NCI-H345 treated with DMSO at 0.1 percent for 48 hours (cell line): Measurements from ENCODE around the gene HBG1.
"Not testable (repeated sequence)": the region's sequence is repeated elsewhere in the genome, so short reads cannot be mapped to it uniquely, and the experiment has no call there.

ENCODE experiments used
- DNase-seq: peaks from one replicate; lab custom pipeline; 2025; ENCODE audit not compliant: unreplicated experiment; lab: John Stamatoyannopoulos, UW

Gene HBG1

DNA sequence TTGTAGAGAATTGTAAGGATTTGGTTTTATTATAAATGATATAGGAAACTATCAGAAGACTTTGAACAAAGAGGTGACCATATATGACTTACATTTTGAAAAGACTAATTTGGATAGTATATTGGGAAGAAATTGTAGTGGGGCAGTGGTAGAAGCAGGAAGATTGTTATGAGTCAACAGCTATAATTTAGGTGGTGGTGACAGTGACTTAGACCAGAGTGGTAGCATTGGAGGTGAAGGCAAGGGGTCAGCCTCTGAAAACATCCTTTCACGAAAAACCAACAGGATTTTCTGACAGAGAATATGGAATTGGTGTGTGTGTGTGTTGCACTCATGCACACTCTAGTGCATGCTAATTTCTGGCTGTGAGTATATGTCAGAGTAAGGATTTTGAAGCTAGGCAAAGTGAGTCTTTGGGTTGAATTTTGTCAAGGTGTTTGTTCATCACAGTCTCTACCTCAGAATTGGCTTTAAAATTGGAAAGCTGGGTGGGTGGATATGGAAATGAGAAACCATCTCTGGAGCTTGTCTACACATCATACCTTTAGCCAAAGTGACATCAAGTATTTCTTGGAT is 28.2 kb upstream of the HBG1 start:
- no peak for DNase-seq

DNA sequence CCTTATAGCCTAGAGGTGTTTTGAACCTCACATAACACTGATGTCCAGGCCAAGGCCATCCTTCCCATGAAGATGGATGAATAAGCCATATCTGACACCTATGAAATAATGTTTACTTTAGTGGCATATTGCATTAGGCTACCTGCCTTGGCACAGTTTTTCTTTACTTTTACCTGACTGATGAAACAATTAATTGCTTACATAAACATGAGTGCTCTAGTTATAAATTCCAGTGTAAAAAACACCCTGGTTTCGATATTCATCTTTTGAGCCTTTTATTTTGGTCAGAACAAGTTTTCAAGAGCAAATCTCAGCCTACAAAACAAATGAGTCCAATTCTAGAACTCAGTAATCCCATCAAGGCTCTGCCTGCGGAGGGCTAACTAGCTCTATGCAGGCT is 27.0 kb upstream of the HBG1 start:
- DNase-seq, result no peak

DNA sequence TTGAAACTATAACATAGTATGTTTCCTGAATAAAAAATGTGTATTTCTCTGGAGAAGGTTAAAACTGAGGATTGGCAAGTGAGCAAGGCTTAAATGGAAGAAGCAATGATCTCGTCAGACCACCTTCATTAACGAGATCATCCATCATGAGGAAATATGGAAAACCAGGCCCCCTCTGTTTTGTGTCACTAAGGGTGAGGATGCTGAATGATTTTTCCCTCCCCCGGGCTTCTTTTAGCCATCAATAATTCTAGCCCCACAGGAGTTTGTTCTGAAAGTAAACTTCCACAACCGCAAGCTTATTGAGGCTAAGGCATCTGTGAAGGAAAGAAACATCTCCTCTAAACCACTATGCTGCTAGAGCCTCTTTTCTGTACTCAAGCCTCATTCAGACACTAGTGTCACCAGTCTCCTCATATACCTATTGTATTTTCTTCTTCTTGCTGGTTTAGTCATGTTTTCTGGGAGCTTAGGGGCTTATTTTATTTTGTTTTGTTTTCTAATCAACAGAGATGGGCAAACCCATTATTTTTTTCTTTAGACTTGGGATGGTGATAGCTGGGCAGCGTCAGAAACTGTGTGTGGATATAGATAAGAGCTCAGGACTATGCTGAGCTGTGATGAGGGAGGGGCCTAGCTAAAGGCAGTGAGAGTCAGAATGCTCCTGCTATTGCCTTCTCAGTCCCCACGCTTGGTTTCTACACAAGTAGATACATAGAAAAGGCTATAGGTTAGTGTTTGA is 25.9 kb upstream of the HBG1 start:
- no peak for DNase-seq

DNA sequence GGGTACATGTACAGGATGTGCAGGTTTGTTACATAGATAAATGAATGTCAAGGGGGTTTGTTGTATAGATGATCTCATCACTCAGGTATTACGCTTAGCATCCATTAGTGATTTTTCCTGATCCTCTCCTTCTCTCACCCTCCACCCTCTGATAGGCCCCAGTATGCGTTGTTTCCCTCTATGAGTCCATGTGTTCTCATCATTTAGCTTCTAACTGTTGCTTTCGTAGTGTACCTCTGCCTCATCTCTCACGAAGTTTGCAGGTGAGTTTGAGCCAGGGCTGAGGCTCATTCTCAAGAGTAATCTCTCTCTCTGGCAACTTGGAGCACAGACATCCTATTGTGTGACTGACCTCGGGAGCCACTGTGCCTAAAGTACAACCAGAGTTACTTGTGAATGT is 24.7 kb upstream of the HBG1 start:
- no peak for DNase-seq

DNA sequence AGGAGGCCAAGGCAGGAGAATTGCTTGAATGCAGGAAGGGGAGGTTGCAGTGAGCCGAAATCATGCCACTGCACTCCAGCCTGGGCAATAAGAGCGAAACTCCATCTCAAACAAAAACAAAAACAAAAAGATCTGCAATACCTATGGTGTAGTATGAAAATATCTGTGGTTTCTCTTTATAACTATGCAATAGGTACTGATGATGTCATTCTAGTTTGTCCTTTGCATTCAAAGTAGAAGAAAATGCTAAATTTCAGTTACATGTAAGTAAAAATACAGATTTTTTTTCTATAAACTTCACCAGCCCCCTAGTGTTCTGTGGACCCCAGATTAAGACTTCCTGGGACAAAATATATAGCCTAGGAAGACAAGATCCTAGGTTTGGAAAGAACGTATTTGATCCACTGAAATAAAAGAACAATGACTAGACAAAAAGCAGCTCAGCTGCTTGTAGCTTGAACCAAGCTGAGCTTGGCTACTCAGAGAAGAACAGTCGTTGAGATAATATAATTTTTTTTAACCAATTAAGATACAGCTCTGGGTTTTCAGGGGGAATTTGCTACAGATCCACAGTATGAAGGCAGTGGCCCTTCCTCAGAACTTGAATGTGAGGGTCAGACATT is 22.8 kb upstream of the HBG1 start:
- DNase-seq, result no peak

DNA sequence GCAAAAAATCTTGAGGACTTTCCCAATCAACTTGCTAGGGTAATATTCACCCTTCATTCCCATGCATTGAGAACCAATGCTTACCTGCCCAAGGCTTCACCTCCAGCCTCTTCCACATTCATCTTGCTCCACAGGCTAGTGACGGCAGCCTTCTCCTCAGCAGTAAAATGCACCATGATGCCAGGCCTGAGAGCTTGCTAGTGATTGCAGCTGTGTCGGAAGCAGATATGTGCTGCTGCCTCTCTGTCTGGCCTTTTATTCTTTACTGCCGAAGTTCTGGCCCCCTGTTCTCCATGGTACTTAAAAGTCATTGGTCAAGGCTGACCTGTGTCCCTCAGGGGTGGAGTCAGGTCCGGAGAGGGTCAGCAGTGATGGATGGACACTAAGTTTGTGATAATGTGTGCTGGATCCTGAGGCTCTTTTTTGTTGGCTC is 20.1 kb upstream of the HBG1 start, which contains the start of gene HBE1:
Gene HBE1 (minus strand): TSS at position 231 of the 433 bp plus-strand sequence. CDS start 55 bp downstream, at position 176.
- no peak for DNase-seq

DNA sequence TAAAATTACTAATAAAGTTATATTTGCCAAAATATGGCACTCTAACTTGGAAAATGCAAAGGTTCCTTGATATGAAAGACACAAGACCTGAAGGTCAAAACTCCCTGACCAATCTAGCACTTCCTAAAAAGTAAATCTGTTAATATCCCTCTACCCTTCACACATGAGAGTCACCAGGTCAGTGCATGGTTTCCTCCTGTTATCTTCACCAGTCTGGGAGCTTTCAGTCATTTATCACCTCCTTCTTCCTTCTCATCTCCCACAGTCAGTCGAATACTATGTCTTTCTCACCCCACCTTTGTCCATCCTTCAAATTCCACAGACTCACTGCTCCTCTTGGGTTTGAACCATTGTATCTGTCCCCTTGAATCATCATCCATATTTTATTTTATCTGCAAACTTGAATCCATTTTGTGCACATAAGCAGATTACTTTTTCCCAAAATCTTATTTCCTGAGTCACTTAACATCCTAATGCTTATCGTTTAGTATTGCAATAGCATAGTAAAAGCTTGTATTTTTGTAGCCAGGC is 17.4 kb upstream of the HBG1 start:
- DNase-seq, result no peak

DNA sequence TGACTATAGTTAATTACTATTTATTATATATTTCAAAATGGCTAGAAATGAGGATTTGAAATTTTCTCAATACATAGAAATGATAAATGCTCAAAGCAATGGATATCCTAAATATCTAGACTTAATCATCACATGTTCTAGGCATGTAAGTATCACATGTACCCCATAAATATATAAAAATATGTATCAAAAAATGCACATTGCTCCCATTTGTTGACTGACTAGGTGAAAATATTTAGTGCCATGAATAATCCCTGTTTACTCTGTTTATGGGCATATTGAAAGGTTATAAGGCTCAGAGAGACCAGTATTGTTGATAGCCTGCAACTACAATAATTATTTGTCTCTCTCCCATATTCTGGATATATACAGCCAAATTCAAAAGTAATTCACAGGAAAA is 17.0 kb upstream of the HBG1 start:
- no peak for DNase-seq

DNA sequence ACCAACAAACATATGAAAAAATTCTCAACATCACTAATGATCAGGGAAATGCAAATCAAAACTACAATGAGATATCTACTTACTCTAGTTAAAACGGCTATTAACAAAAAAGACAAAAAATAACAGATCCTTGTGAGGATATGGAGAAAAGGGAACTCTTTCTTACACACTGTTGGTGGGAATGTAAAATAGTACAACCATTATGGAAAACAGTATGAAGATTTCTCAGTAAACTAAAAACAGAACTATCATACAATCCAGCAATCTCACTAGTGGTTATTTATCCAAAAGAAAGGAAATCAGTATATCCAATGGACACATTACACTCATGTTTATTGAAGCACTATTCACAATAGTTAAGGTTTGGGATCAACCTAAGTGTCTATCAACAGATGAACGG is 16.2 kb upstream of the HBG1 start:
- DNase-seq, result no peak

DNA sequence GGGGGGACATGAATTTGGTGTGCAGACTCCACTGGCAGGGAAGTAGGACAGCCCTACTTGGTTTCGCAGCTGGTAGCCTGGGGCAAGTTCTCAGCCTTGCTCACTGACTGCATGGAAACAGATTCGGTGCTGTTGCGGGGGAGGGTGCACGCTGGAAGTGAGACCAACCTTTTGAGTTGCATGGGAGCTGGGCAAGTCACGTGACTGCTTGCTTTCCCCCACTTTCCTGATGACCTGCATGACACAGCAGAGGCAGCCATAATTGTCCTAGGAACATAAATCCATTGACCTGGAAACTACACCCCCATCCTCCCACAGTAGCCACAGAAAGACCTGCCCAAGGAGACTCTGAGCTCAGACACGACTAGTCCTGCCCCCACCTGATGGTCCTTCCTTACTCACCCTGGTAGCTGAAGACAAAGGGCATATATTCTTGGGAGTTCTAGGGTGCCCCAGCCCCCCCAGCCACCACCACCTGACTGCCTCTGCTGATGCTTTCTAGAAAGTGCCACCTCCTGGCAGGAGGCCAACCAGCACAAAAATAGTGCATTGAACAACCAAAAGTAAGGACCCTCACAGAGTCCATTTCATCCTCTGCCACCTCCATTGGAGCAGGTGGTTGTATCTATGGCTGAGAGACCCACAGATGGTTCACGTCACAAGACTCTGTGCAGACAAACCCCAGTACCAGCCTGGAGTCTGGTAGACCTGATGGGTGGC is 9.0 kb upstream of the HBG1 start:
- DNase-seq, result no peak

DNA sequence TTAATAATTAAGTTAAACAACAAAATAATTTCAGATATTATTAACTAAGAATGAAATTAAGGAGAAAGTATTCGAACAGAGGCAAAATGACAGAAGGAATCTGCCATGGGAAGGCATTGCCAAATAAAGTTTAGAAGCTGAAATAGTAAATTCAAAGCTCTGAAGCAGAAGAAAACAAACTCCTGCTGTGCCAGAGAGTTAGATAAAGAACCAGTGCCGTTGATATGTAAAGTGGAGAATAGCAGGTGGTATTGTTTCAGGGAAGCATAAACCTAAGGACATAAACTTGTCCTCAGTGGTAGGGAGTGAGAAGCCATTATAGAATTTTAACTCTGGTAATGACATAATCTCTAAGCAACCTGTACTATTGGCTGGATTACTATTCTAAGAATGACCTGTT is 7.6 kb upstream of the HBG1 start:
- DNase-seq, result no peak

DNA sequence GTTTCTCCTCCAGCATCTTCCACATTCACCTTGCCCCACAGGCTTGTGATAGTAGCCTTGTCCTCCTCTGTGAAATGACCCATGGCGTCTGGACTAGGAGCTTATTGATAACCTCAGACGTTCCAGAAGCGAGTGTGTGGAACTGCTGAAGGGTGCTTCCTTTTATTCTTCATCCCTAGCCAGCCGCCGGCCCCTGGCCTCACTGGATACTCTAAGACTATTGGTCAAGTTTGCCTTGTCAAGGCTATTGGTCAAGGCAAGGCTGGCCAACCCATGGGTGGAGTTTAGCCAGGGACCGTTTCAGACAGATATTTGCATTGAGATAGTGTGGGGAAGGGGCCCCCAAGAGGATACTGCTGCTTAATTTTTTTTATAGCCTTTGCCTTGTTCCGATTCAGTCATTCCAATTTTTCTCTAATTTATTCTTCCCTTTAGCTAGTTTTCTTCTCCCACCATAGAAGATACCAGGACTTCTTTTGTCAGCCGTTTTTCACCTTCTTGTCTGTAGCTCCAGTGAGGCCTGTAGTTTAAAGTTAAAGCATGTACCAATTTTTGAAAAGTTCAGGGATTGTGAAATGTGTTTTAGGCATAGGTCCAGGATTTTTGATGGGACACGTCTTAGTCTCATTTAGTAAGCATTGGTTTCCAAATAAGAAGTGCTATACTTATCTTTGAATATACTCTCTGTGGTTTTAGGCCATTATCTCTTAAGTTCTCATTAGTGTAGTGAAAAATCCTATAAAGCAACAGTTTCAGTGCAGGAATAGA is 5.2 kb upstream of the HBG1 start, which contains the start of gene HBG2:
Gene HBG2 (minus strand): TSS at position 136 of the 768 bp plus-strand sequence. CDS start 53 bp downstream, at position 83.
- DNase-seq, result not testable (repeated sequence)

DNA sequence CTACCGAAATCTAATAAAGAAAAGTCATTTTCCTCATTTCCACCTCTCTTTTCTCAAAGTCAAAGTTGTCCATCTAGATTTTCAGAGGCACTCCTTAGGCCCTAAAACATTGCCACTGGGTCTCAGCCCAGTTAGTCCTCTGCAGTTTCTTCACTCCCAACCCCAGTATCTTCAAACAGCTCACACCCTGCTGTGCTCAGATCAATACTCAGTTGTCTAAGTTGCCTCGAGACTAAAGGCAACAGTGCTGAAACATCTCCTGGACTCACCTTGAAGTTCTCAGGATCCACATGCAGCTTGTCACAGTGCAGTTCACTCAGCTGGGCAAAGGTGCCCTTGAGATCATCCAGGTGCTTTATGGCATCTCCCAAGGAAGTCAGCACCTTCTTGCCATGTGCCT is 4.4 kb upstream of the HBG1 start:
- DNase-seq, result not testable (repeated sequence)

DNA sequence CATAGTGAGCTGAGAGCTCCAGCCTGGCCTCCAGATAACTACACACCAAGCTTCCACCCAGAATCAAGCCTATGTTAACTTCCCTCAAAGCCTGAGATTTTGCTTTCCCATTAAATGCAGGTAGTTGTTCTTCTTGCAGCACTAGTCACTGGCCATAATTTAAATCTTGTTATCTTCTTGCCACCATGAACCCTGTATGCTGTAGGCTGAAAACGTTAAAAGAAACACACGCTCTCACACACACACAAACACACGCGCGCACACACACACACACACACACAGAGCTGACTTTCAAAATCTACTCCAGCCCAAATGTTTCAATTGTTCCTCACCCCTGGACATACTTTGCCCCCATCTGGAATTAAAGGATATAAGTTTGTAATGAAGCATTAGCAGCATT is 3.8 kb upstream of the HBG1 start:
- DNase-seq, result not testable (repeated sequence)

DNA sequence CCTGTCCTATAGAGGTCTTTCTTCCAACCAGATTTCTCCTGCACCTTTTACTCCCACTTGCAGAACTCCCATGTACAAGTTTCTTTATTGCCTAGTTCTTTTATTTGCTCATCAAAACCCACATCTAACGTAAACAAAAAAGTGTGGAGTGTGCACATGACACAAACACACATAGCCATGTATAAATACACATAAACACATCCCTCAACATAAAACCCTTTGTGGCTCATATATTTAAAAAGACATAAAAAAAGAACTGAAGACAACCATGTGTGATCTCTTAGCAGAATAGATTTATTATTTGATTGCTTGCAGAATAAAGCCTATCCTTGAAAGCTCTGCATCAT is 3.2 kb upstream of the HBG1 start:
- no peak for DNase-seq

DNA sequence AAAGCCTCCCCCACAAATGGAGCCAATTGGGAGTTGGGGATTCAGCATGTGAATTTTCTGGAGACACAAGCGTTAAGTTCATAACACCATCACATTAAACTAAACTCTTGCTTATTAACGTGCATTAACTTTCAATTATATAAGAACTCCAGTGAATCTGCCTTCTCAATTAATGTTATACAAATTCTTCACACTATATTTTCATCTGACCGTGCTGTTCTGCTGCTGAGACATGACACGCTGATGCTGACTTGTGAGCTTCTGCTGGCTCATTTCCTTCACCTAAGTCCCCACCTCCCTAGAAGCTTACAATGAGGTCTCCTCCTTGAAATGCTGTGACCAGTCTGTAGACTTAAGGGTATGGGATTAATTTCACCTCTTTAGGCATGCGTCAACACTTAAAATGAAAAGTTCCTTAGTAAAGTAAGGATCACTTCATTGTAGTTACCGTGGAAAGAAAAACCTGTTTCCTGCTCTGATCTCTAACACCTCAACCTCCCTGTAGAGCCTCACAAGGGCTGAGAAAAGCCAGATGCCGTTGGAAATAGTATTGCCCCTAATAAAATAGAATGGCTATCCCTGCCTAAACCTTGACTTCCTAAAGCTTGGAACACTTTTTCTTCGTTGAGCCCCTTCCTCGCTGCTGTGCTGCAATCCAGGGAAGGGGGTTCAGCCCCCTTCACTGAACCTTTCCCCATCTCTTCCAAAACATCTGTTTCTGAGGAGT is 2.7 kb upstream of the HBG1 start:
- no peak for DNase-seq

DNA sequence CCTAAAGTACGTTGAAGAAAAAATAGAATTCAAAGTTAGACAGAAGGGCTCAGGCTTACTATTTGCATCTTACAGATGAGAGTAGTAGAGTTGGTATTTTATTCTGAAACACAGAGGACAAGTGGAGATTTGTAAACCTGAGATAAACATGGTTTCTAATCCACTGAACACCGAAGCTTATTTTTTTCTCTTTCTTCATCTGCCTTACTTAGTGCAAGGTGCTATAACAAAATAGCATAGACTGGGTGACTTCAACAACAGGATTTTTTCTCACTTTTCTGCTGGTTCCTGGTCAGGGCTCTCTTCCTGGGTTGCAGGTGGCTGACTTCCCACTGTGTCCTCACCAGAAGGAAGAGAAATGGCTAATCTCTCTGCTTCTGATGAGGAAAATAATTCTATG is 2.1 kb upstream of the HBG1 start:
- no peak for DNase-seq

DNA sequence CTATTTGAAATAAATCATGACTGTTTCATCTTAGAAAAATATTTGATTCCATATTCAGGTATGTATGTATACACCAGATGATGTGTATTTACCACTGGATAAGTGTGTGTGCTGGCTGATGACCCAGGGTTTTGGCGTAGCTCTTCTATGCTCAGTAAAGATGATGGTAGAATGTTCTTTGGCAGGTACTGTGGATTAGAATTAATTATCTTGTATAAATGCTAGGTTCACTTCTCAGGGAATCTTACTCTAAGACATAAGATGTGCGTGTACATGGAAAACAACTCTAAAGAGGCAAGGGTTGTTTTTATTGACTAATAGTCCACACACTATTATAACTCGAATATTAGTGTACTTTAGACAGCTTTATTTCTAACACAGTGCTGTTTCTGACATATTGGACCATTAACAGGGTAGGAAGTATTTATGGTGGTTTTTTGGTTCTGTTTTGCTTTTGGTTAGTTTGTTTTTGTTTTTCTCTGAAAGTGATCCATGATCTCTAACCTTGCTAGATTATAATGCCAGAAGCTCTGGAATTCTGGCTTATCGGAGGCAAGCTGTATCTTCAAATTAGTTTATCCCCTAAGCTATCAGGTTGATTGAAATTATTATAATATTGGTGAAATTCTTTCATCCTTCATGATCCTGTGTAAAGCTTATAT is 1.0 kb upstream of the HBG1 start:
- DNase-seq, result no peak

DNA sequence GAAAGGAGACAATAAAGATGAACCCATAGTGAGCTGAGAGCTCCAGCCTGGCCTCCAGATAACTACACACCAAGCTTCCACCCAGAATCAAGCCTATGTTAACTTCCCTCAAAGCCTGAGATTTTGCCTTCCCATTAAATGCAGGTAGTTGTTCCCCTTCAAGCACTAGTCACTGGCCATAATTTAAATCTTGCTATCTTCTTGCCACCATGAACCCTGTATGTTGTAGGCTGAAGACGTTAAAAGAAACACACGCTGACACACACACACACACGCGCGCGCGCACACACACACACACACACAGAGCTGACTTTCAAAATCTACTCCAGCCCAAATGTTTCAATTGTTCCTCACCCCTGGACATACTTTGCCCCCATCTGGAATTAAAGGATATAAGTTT is 1.2 kb downstream of the HBG1 start:
- not testable (repeated sequence) for DNase-seq
